Measurements from ENCODE around the gene KDM3A.

GRCh38 chr2:86513948-86514660, 72.9 kb downstream of the KDM3A start:
- no peak for TF ChIP-seq CTCF (IDR thresholded peaks at IDR 0.05)
- TF ChIP-seq EP300 (IDR thresholded peaks at IDR 0.05) = no peak
